ENCODE measurements around the gene NDE1. TPM values are rescaled to one million over a fixed set of nuclear protein-coding genes. Genes with fewer than 3 reads are reported as not detected.
A peak's percentile ranks its signal among the peaks of the same experiment; 100 is the strongest.

The NDE1 gene
- total and polyA plus RNA-seq, 9 of the 15 experiments (the other 6 are each of a cell fraction or from before 2014, with no cell fraction given), result 3.1 to 59.9 (median 30.0) TPM

- H3K9me3 ChIP-seq (replicated peaks; ENCODE audit: control insufficient read depth, insufficient read depth, low read depth, low read length), result no peaks in the 10 kb centered on the region
- intact Hi-C loops (cut with micrococcal nuclease), result no loop called here
- POLR2A ChIA-PET, result interaction anchor here (0.6 to 1.9 kb wide), 6 partner anchors 9 to 60 kb away, joined by 3 to 6 read pairs (median 4); no protein-coding TSS in a partner anchor
- ATAC-seq (no peak), DNase-seq (ENCODE audit: extremely low read depth in 1 of 4, low spot score in 3 of 4) (no peak), FAIRE-seq (no peak)
- no peaks in the 10 kb centered on the region; a peak in 3 of 5 replicates for H3K4me1 ChIP-seq (replicated peaks in 1 of 2; ENCODE audit: control insufficient read depth in 2 of 2, insufficient read depth in 2 of 2, low read length in 2 of 2)
- H3K4me3 ChIP-seq, result no peak overlapping the region
- no peaks in the 10 kb centered on the region for H3K27me3 ChIP-seq (ENCODE audit: control insufficient read depth in 2 of 2, insufficient read depth in 2 of 2, low read length in 2 of 2)
- peak overlapping the region in 1 of 2 experiments; percentile 54; a peak in 1 of 4 replicates for H3K9ac ChIP-seq (ENCODE audit: insufficient read depth in 1 of 2, low read depth in 2 of 2, low read length in 2 of 2)
- H2AFZ ChIP-seq (ENCODE audit: low read depth, low read length), result no peak overlapping the region
- H3K79me2 ChIP-seq (ENCODE audit: control insufficient read depth, insufficient read depth, low read length), result no peaks in the 10 kb centered on the region
- WGBS (ENCODE audit: insufficient coverage, low coverage, missing lambda C conversion rate), result 89% methylated on average over 14 of the region's 14 CpGs
- H3K27ac ChIP-seq (ENCODE audit: extremely low read depth, low read depth, low read length), result no peak overlapping the region
- peaks cover 3% of the 10 kb centered on the region for H3K9me1 ChIP-seq (ENCODE audit: control insufficient read depth, insufficient read depth, low read length)
- CTCF ChIA-PET (ENCODE audit: low intra/inter-chr PET ratio), result no interaction called here
- H4K20me1 ChIP-seq (replicated peaks; ENCODE audit: control insufficient read depth, insufficient read depth, low read length), result no peaks in the 10 kb centered on the region
- TF ChIP-seq, protein P1, sequence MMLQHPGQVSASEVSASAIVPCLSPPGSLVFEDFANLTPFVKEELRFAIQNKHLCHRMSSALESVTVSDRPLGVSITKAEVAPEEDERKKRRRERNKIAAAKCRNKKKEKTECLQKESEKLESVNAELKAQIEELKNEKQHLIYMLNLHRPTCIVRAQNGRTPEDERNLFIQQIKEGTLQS (IDR thresholded peaks at IDR 0.05), result peak; percentile 71
- TF ChIP-seq, protein P1 (CRISPR knock-in tag; conservative IDR thresholded peaks at IDR 0.05), result no peak
- TF ChIP-seq, protein P2, sequence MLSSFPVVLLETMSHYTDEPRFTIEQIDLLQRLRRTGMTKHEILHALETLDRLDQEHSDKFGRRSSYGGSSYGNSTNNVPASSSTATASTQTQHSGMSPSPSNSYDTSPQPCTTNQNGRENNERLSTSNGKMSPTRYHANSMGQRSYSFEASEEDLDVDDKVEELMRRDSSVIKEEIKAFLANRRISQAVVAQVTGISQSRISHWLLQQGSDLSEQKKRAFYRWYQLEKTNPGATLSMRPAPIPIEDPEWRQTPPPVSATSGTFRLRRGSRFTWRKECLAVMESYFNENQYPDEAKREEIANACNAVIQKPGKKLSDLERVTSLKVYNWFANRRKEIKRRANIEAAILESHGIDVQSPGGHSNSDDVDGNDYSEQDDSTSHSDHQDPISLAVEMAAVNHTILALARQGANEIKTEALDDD (IDR thresholded peaks at IDR 0.05), result peak; percentile 73
- TF ChIP-seq TAF9B (IDR thresholded peaks at IDR 0.05; ENCODE audit: partially characterized antibody) (no peak), ZNF584 (CRISPR knock-in tag; IDR thresholded peaks at IDR 0.05; ENCODE audit: low read depth) (peak; percentile 77; the same call in 1 of the 2 replicates), SMAD4 (CRISPR knock-in tag; conservative IDR thresholded peaks at IDR 0.05) (0 out of 2 replicates have a peak, but pooled peaks have one; percentile 41), CEBPG (CRISPR knock-in tag; IDR thresholded peaks at IDR 0.05) (peak; percentile 64; the same call in 1 of the 2 replicates), CEBPG (tag; conservative IDR thresholded peaks at IDR 0.05 in 1 of 2, IDR thresholded peaks at IDR 0.05 in 1 of 2) (peak; percentile 53 to 85; a peak in 3 of 4 replicates), SREBF1 (IDR thresholded peaks at IDR 0.05; ENCODE audit: borderline replicate concordance, low read depth, low read length) (no peak), DMBX1 (CRISPR knock-in tag; IDR thresholded peaks at IDR 0.05; ENCODE audit: borderline replicate concordance) (0 out of 2 replicates have a peak, but pooled peaks have one; percentile 24), NR2C1 (IDR thresholded peaks at IDR 0.05) (no peak), NR2C1 (tag; IDR thresholded peaks at IDR 0.05) (0 out of 2 replicates have a peak, but pooled peaks have one; percentile 3), CEBPB (tag; IDR thresholded peaks at IDR 0.05) (peak; percentile 60), ELF1 (tag; IDR thresholded peaks at IDR 0.05) (no peak)
- TF ChIP-seq, protein P3, sequence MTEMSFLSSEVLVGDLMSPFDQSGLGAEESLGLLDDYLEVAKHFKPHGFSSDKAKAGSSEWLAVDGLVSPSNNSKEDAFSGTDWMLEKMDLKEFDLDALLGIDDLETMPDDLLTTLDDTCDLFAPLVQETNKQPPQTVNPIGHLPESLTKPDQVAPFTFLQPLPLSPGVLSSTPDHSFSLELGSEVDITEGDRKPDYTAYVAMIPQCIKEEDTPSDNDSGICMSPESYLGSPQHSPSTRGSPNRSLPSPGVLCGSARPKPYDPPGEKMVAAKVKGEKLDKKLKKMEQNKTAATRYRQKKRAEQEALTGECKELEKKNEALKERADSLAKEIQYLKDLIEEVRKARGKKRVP (CRISPR knock-in tag; IDR thresholded peaks at IDR 0.05), result 0 out of 2 replicates have a peak, but pooled peaks have one; percentile 47
- TF ChIP-seq, protein P4, sequence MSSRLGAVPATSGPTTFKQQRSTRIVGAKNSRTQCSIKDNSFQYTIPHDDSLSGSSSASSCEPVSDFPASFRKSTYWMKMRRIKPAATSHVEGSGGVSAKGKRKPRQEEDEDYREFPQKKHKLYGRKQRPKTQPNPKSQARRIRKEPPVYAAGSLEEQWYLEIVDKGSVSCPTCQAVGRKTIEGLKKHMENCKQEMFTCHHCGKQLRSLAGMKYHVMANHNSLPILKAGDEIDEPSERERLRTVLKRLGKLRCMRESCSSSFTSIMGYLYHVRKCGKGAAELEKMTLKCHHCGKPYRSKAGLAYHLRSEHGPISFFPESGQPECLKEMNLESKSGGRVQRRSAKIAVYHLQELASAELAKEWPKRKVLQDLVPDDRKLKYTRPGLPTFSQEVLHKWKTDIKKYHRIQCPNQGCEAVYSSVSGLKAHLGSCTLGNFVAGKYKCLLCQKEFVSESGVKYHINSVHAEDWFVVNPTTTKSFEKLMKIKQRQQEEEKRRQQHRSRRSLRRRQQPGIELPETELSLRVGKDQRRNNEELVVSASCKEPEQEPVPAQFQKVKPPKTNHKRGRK (tag; IDR thresholded peaks at IDR 0.05), result no peak
- no peak overlapping the region for H3K4me2 ChIP-seq (ENCODE audit: insufficient read depth, low read length)
- H3K36me3 ChIP-seq (ENCODE audit: control insufficient read depth, insufficient read depth, low read length), result peaks cover 69% of the 10 kb centered on the region
- in situ Hi-C loops (cut with MboI), result no loop called here
- BruUV-seq (replicated peaks), result no TSS peak
These were observed 45.3 kb upstream of the NDE1 start for GRCh38 chr16:15604460-15605440.
